Uterus (tissue), 2 donors: Measurements from ENCODE around the gene KRTAP2-4.

Source experiments
- POLR2A ChIP-seq, 2 donors: fragments of 450-650 bp; IDR thresholded peaks; one replicate each; pipeline ENCODE4 v1.6.1; 2016; ENCODE audit warnings: antibody characterized with exemption in 2 of 2, mild to moderate bottlenecking in 1 of 2, moderate library complexity in 1 of 2
- TF ChIP-seq, protein P1 (sequence below), 4 experiments: fragments of 200-600 bp in 2 of 4; fragments of 450-650 bp in 2 of 4; sonication (generic) in 2 of 4; IDR thresholded peaks; one replicate each; pipeline ENCODE4 v1.5.1; 2016 to 2019; ENCODE audit warnings: antibody characterized with exemption in 4 of 4, mild to moderate bottlenecking in 2 of 4, moderate library complexity in 1 of 4

DNA sequence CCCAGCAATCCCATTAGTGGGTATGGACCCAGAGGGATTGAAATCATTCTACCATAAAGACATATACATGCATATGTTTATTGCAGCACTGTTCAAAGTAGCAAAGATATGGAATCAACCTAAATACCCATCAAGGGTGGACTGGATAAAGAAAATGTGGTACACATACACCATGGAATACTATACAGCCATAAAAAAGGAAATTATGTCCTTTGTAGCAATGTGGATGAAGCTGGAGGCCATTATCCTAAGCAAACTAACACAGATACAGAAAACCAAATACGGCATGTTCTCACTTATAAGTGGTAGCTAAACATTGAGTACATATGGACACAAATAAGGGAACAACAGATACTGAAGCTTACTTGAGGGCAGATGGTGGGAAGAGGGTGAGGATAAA lies 8.1 kb downstream of the KRTAP2-4 start:
- TF ChIP-seq POLR2A (IDR thresholded peaks at IDR 0.05), result no peak
- TF ChIP-seq, protein P1, sequence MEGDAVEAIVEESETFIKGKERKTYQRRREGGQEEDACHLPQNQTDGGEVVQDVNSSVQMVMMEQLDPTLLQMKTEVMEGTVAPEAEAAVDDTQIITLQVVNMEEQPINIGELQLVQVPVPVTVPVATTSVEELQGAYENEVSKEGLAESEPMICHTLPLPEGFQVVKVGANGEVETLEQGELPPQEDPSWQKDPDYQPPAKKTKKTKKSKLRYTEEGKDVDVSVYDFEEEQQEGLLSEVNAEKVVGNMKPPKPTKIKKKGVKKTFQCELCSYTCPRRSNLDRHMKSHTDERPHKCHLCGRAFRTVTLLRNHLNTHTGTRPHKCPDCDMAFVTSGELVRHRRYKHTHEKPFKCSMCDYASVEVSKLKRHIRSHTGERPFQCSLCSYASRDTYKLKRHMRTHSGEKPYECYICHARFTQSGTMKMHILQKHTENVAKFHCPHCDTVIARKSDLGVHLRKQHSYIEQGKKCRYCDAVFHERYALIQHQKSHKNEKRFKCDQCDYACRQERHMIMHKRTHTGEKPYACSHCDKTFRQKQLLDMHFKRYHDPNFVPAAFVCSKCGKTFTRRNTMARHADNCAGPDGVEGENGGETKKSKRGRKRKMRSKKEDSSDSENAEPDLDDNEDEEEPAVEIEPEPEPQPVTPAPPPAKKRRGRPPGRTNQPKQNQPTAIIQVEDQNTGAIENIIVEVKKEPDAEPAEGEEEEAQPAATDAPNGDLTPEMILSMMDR (IDR thresholded peaks at IDR 0.05), result no peak
